NCI-H2227 (cell line): ENCODE data around the gene PCYOX1L.

Experiments
- DNase-seq: peaks from one replicate; lab custom pipeline; 2025; ENCODE audit not compliant: unreplicated experiment; lab: John Stamatoyannopoulos, UW

The PCYOX1L gene, protein sequence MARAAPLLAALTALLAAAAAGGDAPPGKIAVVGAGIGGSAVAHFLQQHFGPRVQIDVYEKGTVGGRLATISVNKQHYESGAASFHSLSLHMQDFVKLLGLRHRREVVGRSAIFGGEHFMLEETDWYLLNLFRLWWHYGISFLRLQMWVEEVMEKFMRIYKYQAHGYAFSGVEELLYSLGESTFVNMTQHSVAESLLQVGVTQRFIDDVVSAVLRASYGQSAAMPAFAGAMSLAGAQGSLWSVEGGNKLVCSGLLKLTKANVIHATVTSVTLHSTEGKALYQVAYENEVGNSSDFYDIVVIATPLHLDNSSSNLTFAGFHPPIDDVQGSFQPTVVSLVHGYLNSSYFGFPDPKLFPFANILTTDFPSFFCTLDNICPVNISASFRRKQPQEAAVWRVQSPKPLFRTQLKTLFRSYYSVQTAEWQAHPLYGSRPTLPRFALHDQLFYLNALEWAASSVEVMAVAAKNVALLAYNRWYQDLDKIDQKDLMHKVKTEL

DNA sequence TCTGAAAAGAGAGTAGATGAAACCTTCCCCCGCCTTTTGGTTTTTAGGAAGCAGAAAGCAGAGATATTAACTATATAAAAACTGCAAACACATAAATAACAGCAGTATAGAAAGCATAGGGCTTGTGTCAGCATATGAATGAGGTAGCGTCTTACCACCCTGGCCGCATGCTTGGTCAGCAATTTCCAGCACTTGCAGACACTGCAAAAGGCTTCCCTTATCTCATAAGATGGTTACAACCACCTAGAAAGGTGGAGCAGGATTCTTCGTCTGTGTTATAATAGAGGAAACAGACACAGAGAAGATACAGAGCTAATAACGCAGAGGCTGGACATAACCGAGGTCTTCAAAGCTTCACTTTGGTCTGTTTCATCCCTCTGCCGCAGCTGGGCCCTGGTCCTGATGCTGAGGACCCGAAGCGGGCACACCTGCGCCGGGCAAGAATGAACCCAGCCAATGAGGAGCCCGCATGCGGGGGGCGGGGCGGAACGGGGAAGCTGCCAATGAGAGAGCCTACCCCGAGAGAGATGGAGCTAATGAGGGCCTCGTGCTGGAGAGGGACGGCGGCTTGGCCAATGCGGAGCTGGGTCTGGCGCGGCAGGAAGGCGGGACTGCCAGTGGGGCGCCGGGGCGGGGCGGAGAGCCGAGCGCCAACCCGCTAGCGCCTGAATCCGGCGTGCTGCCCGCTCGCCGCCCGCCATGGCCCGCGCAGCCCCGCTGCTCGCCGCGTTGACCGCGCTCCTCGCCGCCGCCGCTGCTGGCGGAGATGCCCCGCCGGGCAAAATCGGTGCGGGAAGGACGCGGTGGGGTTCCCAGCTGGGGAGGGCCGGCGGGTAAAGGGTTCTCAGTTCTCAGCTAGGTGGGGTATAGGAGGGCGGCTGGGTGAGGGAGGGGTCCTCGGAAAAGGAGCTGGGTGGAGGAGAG, at the start of gene PCYOX1L:
Gene PCYOX1L, plus strand, starts transcription at position 677 of the 924 bp plus-strand sequence. Its CDS starts 23 bp downstream, at position 700.
- DNase-seq = peak; percentile 92

DNA sequence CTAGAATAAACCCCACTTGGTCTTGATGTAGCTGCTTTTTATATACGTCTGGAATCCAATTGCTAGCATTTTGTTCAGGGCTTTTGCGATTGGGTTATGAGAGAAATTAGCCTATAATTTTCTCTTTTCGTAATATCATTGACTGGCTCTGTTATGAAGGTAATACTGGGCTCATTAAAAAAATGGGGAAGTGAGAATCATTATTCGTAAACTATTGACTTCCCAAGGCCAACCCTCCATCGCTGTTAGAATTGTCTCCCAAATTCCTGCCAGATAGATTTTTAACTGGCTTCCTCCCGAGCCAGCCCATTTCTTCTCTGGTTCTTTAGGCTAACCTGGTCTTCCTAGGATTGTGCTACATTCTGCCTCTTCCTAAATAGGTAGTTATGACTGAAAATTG, 48.5 kb upstream of the PCYOX1L start:
- DNase-seq = no peak

DNA sequence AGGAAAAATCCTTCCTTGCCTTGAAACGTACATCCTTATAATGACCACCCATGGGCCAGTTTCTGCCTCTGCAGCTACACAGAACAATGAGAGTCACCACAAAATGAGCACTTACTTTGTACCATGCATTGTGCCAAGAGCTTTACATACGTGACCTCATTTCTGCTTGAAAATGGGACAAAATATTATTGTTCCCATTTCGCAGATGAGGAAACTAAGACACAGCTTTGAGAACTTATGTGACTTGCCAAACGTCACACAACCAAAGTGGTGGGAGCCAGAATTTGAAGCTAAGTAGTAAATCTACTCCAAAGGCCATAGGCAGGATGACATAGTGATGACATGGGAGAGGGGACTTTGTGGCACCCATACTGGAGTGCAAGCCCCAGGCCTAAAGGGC, 47.4 kb upstream of the PCYOX1L start:
- no peak for DNase-seq

DNA sequence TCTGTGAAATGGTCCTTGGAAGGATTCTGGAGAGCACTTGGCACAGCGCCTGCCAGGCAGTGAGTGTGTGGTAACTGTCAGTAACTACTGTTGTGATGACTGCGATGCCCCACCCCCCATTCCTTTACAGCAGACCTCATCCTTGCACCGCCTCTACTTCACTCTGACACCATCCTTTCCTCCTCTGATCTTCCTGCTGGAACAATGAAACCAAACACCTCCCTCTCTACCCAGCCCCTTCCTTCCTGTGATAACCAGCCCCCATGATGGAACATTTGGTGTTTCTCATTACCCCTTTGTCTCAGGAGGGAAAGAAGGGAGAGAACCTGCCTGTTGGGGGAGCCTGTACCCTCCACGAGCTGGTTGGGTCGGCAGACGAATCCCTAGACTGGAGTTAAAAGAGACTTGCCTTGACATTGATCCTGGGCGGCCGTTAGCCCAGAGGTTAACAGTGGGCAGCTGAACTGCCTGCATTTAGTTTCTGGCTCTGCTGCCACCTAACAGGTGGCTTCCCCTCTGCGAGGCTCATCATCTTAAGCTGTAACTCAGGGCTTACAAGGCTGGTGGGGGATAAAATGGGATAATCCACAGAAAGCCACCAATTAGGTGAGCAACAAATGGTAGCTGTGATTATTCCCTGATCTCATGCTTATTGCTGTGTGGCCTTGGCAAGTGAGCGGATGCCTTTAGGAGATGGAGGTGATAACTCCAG, 46.7 kb upstream of the PCYOX1L start:
- DNase-seq = peak; percentile 12

DNA sequence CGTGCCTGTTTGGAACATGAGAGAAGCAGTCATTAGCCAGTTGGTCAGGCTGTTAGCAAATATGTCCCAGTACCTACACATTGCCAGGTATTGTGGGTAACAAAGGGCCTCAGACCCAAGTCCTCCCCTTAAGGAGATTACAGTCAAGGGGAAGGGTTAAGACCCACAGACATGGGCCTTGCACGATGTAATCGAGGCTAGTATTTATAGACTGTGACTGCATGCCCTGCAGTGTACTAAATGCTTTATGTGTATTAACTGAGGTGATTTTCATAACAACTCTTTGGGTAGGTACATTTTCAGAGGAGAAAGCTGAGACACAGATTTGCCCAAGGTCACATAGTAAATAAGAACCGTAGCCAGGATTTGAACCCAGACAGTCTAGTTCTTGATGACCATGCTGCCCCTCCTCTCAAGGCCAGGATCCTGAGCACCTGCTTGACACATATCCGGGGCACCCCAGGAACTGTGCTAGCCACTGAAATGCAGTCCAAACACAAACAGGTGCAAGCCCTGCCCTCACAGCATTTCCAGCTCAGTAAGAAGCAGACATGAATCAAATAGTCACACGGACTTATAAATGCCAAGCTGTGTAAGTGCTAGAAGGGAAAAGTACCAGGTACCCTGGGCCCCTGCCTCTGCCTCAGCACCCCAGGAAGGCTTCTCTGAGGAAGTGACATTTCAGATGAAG, 44.5 kb upstream of the PCYOX1L start:
- no peak for DNase-seq

DNA sequence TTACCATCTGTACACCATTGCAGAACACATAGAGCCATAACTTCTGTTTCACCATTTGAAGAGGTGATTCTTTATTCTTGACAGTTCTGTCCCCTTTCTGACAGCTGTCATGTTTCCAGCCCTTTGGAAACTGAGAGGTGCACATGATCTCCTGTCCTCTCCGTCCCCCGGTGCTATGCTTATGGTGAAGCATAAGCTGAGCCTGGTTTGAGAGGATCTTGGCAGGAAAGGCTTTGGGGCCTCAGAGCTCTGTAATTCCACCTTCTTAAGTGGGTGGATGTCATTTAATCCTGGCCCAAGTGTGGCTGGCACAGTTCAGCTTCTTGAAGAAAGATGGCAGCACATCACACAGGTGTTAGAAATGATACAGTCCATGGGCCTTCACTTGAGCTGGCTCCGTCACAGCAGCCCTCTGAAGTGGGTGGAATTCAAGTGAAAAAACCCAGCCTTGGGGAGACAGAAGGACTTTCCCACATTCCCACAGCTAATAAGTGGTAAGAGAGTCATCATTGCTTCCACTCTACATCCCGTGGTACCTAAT, 43.2 kb upstream of the PCYOX1L start:
- DNase-seq = no peak

DNA sequence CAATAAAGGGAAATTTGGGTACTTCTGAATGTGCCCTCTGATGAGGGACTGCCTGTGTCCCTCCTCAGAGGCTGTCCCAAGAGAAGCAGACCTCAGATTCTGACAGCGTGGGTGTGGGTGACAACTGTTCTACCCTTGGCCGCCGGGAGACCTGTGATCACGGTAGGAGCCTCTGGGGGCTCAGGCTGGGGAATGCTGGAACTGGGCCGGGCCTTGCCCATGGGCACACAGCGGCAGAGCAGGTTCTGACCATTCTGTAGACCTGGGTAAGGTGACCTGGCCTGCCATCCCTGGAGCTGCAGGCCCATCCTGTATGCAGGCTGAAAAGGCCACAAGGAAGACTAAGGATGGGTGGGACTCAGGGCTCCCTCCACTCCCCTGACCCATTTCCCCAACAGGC, 42.1 kb upstream of the PCYOX1L start:
- no peak for DNase-seq

DNA sequence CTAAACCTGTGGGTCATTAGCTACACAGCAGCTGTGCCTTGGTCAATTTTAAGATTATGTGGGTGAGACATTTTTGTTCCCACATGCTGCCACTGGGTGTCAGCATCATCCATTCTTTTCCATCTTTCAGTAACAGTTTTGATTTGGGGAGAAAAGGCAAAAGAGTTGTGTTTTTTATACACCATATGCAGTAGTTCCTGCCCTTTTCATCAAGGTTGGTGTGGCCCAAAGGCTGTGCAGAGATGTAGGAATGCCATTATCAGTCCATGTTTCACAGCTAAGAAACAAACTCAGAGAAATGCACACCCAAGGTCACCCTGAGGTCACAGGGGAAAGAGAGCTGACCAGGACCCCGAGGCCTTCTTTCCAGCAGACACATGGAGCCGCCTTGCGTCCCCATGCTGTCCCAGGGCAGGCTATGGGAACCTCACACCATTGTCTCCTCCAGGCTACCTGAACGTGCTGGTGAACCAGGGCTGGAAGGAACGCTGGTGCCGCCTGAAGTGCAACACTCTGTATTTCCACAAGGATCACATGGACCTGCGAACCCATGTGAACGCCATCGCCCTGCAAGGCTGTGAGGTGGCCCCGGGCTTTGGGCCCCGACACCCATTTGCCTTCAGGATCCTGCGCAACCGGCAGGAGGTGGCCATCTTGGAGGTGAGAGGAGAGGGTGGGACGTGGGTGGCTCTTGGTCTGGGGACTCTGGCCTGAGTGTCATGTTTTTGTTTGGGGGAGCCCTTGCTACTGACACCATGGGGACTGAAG, 40.4 kb upstream of the PCYOX1L start:
- peak; percentile 38 for DNase-seq

DNA sequence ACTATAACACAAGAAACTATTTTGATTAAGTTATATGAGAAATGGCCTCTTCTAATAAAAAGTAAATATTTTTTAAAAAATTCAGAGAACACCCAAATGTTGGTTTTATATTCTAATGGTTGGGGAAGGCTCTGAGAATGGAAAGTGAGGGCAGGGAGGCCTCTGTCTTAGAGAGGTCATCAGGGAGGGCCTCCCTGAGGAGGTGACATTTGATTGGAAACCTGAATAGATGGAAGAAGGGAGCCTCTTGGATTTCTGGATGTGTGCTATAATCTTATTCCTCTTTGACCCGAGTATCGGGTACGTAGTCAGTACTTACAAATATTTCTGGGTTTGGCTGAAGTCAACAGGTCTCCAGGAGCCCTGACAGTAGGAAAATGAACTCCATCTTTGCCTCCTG, 38.7 kb upstream of the PCYOX1L start:
- no peak for DNase-seq

DNA sequence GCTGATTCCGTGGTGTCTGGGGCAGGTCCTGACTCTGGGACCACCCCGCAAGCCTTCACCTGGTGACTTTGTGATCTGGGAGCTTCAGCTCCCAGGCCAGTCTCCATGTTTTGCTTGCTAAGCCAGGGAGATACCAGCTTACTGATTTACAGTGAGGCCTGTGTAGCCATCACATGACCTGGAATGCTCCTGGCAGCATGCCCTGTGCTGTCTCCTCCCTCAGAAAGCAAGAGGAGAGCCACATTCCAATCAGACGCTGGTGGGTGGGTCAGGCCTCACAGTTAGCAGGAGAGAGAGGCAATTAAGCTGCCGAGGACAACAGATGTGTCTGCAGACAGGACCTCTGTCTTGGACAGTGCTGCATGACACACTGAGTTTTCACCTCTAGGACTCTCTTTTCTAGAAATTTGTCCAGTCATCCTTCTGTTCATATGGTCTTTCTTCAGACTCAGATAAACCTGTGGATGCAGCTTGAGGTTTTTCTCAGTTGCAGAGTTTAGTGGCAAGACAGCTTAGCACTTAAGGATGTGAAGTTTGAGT, 37.0 kb upstream of the PCYOX1L start:
- peak; percentile 84 for DNase-seq

DNA sequence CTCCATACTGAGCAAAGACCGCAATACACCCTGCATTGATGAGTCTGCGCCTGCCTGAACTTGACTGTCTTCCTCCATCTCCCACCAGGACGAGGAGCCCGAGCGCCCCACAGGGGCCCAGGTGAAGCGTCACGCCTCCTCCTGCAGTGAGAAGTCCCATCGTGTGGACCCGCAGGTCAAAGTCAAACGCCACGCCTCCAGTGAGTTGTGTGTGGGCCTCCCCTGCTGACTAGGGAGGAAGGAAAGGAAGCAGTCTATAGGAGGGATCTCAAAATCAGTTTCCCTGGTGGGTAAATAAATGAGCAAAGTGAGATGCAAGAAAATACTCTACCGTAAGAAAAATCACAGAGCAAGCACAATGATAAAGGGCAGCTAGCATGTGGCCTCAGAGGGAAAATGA, 35.3 kb upstream of the PCYOX1L start:
- DNase-seq = no peak

DNA sequence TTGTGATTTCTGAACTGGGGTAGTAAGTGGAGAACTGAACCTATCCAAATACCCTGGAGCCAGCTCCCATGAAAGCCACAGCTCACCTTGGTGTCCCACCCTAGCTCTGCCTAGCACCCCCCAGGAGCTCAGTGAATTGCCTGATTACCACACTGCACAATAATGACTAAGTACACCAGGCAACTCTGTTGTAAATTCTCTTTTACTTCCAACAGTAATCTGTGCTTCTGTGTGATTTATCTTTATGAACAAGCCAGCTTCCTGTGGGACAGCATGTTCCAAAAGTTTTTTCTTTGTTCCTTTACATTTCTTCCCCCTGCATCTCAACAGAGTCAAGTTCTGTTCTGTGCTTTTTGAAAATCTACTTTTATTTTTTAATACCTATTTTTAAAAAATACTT, 34.6 kb upstream of the PCYOX1L start:
- no peak for DNase-seq

DNA sequence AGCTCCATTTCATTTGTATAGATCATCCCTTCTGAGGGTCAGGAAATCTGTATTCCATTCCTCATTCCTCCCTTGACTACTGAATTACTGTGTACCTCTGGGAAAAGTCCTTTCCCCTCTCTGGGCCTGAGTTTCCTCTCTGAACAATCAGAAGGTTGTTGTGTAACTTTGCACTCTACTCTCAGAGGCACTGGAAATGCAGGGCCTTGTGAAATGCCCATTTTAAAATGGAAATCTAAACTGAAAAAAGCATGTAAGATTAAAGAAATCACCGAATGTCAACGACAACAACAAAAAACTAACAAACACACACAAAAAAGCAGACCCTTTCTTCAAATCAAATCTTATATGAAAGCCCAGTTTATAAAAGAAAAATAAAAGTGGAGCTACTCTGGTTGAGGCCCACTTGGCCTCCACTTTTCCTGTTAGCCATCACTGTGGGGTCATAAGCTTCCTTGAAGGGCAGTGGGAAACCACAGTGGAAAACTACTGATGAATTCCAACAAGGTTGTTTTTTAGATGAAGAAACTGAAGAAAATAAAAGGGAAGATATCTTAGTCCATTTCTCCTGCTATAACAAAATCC, 34.1 kb upstream of the PCYOX1L start:
- DNase-seq = no peak

DNA sequence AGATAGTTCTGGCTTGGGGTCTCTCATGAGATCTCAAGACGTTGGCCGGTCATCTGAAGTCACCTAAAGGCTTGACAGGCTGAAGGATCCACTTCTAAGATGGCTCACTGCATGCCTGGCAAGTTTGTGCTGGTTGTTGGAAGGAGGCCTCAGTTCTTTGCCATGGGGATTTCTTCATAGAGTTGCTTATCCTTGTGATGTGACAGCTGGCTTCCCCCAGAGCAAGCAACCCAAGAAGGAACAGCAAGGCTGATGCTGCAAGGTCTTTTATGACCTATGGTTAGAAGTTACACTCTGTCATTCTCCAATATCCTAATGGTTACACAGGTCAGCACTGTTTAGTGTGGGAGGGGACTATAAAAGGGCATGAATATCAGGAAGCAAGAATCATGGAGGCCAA, 33.2 kb upstream of the PCYOX1L start:
- no peak for DNase-seq

DNA sequence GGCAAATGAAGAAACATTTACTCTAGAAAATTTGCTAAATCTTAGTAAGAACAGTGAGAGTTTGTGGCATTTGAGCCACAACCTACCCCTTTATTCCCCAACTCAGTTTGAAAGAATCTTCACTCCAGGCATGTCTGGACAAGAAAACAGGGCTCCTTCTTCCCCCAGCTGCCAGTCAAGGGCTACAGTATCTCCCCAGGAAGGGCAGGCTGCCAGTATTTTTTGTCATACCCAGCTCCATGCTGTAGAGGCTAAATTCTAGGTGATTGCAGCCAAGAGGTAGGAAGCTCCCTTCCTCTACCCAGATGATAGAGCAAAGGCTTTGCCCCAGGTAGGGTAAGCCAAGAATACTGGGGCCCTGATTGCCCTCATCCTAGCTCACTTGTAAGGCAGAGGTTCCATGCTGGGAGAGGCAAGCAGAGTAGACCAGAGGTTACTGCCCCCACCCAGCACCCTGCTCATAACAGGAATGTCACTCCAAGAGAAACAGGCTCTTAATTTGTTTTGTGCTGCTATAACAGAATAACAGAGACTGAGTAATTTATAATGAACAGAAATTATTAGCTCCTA, 32.6 kb upstream of the PCYOX1L start:
- no peak for DNase-seq

DNA sequence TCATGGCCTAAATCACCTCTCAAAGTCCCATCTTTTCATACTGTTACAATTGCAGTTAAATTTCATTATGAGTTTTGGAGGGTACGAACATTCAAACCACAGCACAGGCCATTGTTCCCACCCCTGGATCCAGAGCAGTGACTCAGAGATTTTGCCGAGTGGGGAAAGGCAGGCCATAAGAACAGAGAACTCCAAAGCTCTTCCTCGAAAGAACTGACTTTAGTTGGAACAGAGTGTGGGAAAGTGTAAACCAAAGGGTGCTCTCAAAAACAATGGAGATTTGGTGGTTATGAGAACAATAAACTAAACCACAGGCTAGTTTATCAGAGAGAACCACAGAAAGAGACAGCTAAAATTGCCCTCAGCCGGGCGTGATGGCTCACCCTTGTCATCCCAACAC, 32.0 kb upstream of the PCYOX1L start:
- no peak for DNase-seq

DNA sequence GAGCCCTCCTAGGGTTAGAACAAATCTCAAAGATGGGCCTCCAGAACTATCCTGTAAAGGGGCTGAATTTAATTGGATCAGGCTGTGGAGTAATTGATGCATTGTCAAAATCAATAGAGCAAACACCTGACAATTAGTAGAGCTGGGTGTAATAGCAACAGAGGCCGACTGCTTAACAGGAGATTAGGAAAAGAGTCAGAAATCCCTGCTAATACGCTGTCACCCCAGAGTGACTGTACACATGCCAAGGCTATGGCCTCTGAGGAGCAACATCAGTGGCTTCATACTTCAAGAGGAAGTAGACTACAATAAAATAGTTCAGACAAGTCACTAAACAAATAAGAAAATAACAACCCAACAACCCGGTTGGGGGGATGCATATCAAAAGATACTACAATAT, 31.2 kb upstream of the PCYOX1L start:
- no peak for DNase-seq

DNA sequence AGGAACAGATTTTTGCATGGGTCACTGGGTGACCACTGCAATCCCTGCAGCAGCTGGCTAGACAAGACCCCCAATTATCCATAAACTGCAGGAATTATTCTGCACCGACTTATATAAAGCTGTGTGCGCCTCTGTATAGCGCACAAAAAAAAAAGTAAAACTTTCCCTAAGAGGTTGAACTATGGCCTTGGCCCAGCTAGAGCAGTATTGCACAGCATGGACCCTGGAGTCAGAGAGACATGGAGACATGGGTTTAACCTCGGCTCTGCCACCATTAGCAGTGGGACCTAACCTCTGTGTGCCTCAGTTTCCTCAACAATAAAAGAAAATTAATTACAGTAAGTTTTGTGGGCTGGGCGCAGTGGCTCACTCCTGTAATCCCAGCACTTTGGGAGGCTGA, 29.7 kb upstream of the PCYOX1L start:
- DNase-seq = no peak
